ENCODE data around the gene IL31RA.

- TF ChIP-seq, protein P1, sequence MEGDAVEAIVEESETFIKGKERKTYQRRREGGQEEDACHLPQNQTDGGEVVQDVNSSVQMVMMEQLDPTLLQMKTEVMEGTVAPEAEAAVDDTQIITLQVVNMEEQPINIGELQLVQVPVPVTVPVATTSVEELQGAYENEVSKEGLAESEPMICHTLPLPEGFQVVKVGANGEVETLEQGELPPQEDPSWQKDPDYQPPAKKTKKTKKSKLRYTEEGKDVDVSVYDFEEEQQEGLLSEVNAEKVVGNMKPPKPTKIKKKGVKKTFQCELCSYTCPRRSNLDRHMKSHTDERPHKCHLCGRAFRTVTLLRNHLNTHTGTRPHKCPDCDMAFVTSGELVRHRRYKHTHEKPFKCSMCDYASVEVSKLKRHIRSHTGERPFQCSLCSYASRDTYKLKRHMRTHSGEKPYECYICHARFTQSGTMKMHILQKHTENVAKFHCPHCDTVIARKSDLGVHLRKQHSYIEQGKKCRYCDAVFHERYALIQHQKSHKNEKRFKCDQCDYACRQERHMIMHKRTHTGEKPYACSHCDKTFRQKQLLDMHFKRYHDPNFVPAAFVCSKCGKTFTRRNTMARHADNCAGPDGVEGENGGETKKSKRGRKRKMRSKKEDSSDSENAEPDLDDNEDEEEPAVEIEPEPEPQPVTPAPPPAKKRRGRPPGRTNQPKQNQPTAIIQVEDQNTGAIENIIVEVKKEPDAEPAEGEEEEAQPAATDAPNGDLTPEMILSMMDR (IDR thresholded peaks at IDR 0.05; ENCODE audit: insufficient read depth, low read length, poor library complexity, severe bottlenecking): no peak
- TF ChIP-seq EZH2phosphoT487 (conservative IDR thresholded peaks at IDR 0.05; ENCODE audit: low read length): no peak
These were observed 45.5 kb downstream of the IL31RA start for GRCh38 chr5:55896663-55897062.

Data from SU-DHL-6 (cell line).